HEK293T (cell line): ENCODE results near the gene EPHA4.

ENCODE experiments used
- ARNT ChIP-seq: fragments of 450-650 bp; IDR thresholded peaks from 2 replicates; pipeline ENCODE4 v1.6.1; 2017; ENCODE audit warnings: mild to moderate bottlenecking
- FOXA1 ChIP-seq: fragments of 450-650 bp; IDR thresholded peaks from 2 replicates; pipeline ENCODE4 v1.6.1; 2016; ENCODE audit warnings: mild to moderate bottlenecking
- FOXK2 ChIP-seq: fragments of 450-650 bp; IDR thresholded peaks from 2 replicates; pipeline ENCODE4 v1.6.1; 2016; ENCODE audit warnings: mild to moderate bottlenecking
- FOXM1 ChIP-seq: fragments of 450-650 bp; IDR thresholded peaks from 2 replicates; pipeline ENCODE4 v1.6.1; 2017; ENCODE audit warnings: mild to moderate bottlenecking, borderline replicate concordance
- HDGF ChIP-seq: fragments of 450-650 bp; IDR thresholded peaks from 2 replicates; pipeline ENCODE4 v1.6.1; 2017; ENCODE audit warnings: antibody characterized with exemption, borderline replicate concordance
- L3MBTL2 ChIP-seq: fragments of 450-650 bp; conservative IDR thresholded peaks from 2 replicates; pipeline ENCODE4 v1.6.1; 2016; ENCODE audit warnings: mild to moderate bottlenecking
- LEF1 ChIP-seq: fragments of 450-650 bp; IDR thresholded peaks from 2 replicates; pipeline ENCODE4 v1.6.1; 2017; ENCODE audit warnings: mild to moderate bottlenecking, borderline replicate concordance
- SP1 ChIP-seq: fragments of 450-650 bp; IDR thresholded peaks from 2 replicates; pipeline ENCODE4 v1.6.1; 2017
- SUZ12 ChIP-seq: fragments of 450-650 bp; IDR thresholded peaks from 2 replicates; pipeline ENCODE4 v1.6.1; 2016; ENCODE audit warnings: mild to moderate bottlenecking
- TF ChIP-seq, protein P1 (sequence below): fragments of 450-650 bp; IDR thresholded peaks from 2 replicates; pipeline ENCODE4 v1.6.1; 2016

DNA sequence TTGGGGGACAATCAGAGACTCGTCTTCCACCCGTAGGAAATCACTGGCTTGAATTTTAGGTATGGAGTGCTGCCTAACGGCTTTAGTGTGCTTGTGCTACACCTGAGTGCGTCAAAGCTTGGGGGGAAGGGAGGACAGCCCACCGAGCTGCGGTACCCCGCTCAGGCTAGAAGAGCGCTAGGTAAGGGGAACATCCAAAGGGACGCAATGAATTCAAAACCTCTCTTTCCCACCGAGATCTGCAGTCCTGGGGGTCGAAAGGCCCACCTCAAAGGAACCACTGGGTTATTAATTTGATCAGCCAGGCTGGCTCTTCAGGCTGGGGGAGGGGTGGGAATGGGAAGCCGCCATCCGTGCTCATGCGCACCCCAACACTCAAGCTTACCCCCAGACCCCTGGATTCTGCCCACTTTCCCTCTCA lies 2.7 kb downstream of the EPHA4 start:
- TF ChIP-seq HDGF (no peak), SP1 (no peak), ARNT (no peak), FOXK2 (no peak), FOXM1 (no peak), SUZ12 (no peak), LEF1 (no peak), FOXA1 (no peak), L3MBTL2 (no peak)
- TF ChIP-seq, protein P1, sequence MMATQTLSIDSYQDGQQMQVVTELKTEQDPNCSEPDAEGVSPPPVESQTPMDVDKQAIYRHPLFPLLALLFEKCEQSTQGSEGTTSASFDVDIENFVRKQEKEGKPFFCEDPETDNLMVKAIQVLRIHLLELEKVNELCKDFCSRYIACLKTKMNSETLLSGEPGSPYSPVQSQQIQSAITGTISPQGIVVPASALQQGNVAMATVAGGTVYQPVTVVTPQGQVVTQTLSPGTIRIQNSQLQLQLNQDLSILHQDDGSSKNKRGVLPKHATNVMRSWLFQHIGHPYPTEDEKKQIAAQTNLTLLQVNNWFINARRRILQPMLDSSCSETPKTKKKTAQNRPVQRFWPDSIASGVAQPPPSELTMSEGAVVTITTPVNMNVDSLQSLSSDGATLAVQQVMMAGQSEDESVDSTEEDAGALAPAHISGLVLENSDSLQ: no peak
